ENCODE results near the gene PTPN4. TPM values are rescaled to one million over a fixed set of nuclear protein-coding genes. Genes with fewer than 3 reads are reported as not detected.

The PTPN4 gene
- total RNA-seq, 2 experiments from 2014 or later, result 28.4 to 29.8 TPM

DNA sequence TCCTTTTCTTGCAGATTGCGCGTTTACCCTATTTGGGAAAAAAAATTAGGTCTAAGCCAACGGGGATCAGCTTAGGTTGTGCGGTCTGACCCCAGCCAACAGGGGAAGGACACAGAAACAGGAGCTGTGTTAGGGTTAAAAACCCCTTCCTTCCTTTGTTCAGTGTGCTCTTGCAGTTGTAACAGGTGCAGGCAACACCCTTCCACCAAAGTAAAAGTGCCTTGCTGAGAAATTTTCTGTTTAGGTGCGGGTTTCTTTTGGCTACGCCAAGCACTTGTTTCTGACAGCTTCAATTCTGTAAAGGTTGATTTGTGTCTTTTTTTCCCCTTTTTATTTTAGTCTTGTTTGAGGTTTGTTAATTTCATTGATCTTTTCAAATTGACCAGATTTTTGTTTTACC lies 92.5 kb downstream of the PTPN4 start:
- DNase-seq, result no peak
- H3K36me3 Mint-ChIP-seq (ENCODE audit: low read depth), result peaks cover 41% of the 10 kb centered on the region
- H3K4me3 Mint-ChIP-seq, result no peak overlapping the region
- H3K4me1 Mint-ChIP-seq (ENCODE audit: low read depth), result peaks cover 18% of the 10 kb centered on the region
- H3K27me3 Mint-ChIP-seq (ENCODE audit: low read depth), result no peaks in the 10 kb centered on the region
- H3K27ac Mint-ChIP-seq, result no peak overlapping the region
- intact Hi-C loops (cut with micrococcal nuclease), result no loop called here
- peaks cover 39% of the 10 kb centered on the region for H3K9me3 Mint-ChIP-seq
- CTCF ChIA-PET, result no interaction called here

DNA sequence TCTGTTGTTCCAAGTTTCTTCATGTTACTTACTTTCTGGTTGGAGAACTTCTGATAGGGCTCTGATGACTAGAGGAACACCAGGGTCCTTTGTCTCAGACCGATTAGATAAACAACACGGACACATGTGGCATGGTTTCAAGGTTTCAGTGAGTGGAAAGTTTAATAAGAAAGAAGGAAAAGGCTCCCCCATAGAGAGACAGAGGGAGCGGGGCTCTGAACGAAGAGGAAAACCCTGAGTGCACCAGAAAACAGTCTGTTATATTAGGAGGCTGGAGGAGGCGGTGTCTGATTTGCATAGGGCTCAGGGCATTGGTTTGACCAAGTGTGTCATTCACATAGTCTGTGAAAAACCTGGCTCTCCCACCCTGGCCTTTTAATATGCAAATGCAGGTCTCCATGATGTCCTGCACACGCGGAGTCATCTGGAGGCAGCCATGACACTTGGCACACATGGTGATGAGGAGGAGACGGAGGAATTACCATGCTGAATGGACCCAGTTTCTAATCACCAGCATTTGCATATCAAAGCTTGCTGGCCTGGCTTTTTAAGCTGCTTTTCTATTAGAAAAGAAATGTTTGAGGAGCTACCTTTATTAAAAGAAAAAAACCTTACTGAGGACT lies 94.2 kb downstream of the PTPN4 start:
- H3K36me3 Mint-ChIP-seq (ENCODE audit: low read depth), result peaks cover 38% of the 10 kb centered on the region
- intact Hi-C loops (cut with micrococcal nuclease), result no loop called here

DNA sequence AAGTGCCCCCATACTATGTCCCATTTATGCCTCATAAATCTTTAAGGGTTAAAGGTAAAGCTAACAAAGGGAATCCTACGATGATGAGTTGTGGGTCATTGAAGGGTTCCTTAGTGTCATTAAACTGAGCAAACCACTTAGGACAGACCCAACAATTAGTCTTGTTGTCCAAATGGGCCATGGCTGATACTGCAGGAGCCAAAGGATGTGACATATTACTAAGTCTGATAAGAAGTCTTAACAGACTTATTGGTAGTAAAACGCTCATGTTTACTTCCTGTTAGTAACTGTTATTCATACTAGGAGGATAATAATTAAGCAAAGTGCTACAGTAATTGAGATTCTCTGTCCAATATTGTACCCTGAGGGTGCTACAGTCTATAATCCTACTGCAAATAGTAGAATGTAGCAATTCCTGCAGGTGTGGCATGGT lies 96.8 kb downstream of the PTPN4 start:
- CTCF ChIA-PET, result no interaction called here
- Mint-ChIP-seq H3K9me3 (peaks cover 21% of the 10 kb centered on the region), H3K36me3 (ENCODE audit: low read depth) (peaks cover 17% of the 10 kb centered on the region), H3K27ac (no peak overlapping the region), H3K27me3 (ENCODE audit: low read depth) (no peaks in the 10 kb centered on the region), H3K4me1 (ENCODE audit: low read depth) (peaks cover 44% of the 10 kb centered on the region), H3K4me3 (no peak overlapping the region)
- no peak for DNase-seq
- intact Hi-C loops (cut with micrococcal nuclease), result no loop called here

More for the DNA sequence above, 94.2 kb downstream of the PTPN4 start:
- Mint-ChIP-seq H3K9me3 (peaks cover 39% of the 10 kb centered on the region), H3K4me1 (ENCODE audit: low read depth) (peaks cover 24% of the 10 kb centered on the region), H3K27me3 (ENCODE audit: low read depth) (no peaks in the 10 kb centered on the region), H3K27ac (no peak overlapping the region), H3K4me3 (no peak overlapping the region)
- CTCF ChIA-PET, result interaction anchor here (0.6 kb wide), 1 partner anchor 45 kb away, joined by 3 read pairs; no protein-coding TSS in a partner anchor
- no peak for DNase-seq

DNA sequence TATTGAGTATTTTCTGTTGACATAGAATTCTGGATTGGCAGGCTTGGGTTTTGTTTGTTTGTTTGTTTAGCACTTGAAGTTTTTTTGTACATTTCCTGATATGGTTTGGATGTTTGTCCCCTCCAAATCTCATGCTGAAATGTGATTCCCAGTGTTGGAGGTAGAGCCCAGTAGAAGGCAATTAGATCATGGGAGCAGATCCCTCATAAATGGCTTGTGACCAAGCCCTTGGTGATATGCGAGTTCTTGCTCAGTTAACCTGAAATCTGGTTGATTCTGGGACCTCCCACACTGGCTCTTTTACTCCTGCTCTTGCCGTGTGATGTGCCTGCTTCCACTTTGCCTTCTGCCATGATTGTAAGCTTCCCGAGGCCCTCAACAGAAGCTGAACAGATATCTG lies 98.0 kb downstream of the PTPN4 start:
- H3K27ac Mint-ChIP-seq, result no peak overlapping the region
- H3K4me3 Mint-ChIP-seq, result no peak overlapping the region
- peaks cover 9% of the 10 kb centered on the region for H3K36me3 Mint-ChIP-seq (ENCODE audit: low read depth)
- CTCF ChIA-PET, result no interaction called here
- H3K9me3 Mint-ChIP-seq, result peaks cover 8% of the 10 kb centered on the region
- H3K27me3 Mint-ChIP-seq (ENCODE audit: low read depth), result no peaks in the 10 kb centered on the region
- peaks cover 51% of the 10 kb centered on the region for H3K4me1 Mint-ChIP-seq (ENCODE audit: low read depth)
- no peak for DNase-seq
- intact Hi-C loops (cut with micrococcal nuclease), result no loop called here

DNA sequence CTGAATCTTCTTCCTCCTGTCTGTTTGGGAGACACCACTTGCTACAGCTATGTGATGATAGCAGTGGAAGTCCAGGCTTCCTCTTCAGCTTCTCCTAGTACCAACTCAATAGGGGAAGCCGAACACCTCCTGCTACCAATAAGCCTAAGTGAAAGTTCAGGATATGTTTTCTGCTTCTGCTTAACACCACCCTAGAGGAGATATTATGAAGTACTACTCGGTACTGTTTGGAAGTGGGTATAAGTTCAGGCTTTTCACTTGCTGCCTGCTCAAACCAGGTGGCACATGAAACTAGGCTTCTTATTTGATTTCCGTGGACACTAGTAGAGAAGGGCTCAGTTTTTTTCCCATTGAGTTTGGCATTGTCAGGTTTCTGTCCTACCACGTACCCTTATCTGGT lies 99.8 kb downstream of the PTPN4 start:
- Mint-ChIP-seq H3K4me3 (no peak overlapping the region), H3K36me3 (ENCODE audit: low read depth) (peaks cover 9% of the 10 kb centered on the region), H3K9me3 (no peaks in the 10 kb centered on the region), H3K4me1 (ENCODE audit: low read depth) (peaks cover 63% of the 10 kb centered on the region), H3K27ac (no peak overlapping the region), H3K27me3 (ENCODE audit: low read depth) (no peaks in the 10 kb centered on the region)
- intact Hi-C loops (cut with micrococcal nuclease), result no loop called here
- DNase-seq, result no peak
- CTCF ChIA-PET, result interaction anchor here (0.9 kb wide), 2 partner anchors 23 to 90 kb away, joined by 3 read pairs; no protein-coding TSS in a partner anchor

DNA sequence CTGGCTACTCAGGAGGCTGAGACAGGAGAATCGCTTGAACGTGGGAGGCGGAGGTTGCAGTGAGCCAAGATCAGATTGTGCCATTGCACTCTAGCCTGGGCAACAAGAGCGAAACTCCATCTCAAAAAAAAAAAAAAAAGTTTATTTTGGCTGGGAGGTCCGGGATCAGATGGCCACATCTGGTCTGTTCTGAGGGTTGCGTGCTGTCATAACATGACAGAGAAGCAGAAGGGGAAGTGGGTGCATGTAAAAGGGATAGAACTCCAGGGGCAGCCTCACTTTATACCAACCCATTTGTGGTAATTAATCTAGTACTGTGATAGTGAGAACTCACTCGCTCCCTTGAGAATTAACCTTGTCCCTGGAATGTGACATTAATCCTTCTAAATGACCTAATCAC lies 101.2 kb downstream of the PTPN4 start:
- Mint-ChIP-seq H3K4me1 (ENCODE audit: low read depth) (peaks cover 68% of the 10 kb centered on the region), H3K9me3 (no peaks in the 10 kb centered on the region), H3K4me3 (no peak overlapping the region), H3K27ac (no peak overlapping the region), H3K36me3 (ENCODE audit: low read depth) (peaks cover 12% of the 10 kb centered on the region), H3K27me3 (ENCODE audit: low read depth) (no peaks in the 10 kb centered on the region)
- CTCF ChIA-PET, result interaction anchor here (0.5 kb wide), 1 partner anchor 1208 kb away, joined by 5 read pairs; no protein-coding TSS in a partner anchor
- DNase-seq, result no peak
- intact Hi-C loops (cut with micrococcal nuclease), result no loop called here

DNA sequence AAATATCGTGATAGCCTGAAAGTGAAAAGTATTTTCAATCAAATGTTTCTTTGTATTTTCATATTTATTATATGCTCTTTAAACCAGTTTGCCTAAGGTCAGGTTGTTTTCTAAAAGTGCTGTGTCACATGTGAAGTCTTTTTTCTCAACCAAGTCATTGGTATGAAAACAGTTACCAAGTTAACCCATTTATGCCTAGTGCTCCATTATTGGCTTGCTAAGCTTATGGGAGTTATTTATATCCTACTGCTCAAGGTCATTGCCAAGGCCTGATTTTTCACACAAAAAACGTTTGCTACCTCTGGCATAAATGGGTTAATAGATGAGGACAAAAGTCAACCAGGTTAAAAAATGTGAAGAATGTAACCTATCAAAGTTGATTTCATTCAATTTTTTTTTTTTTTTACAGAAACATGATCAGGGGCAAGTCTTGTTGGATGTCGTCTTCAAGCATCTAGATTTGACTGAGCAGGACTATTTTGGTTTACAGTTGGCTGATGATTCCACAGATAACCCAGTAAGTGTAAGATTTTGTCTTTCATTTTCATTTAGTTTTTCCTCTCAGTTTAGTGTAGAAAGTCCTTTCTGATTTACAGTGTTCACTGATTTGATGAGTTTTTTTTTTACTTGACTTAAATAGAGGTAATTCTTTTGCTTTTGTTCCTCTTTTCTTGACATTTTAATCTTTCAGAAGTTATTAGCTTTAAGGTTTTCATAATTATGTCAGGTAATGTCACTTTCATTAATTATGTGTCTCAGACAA lies 102.6 kb downstream of the PTPN4 start:
- DNase-seq, result no peak
- H3K27ac Mint-ChIP-seq, result no peak overlapping the region
- peaks cover 2% of the 10 kb centered on the region for H3K9me3 Mint-ChIP-seq
- CTCF ChIA-PET, result interaction anchor here (0.7 kb wide), 1 partner anchor 121 kb away, joined by 4 read pairs; no protein-coding TSS in a partner anchor
- intact Hi-C loops (cut with micrococcal nuclease), result no loop called here
- no peaks in the 10 kb centered on the region for H3K27me3 Mint-ChIP-seq (ENCODE audit: low read depth)
- peaks cover 67% of the 10 kb centered on the region for H3K4me1 Mint-ChIP-seq (ENCODE audit: low read depth)
- peaks cover 18% of the 10 kb centered on the region for H3K36me3 Mint-ChIP-seq (ENCODE audit: low read depth)
- H3K4me3 Mint-ChIP-seq, result no peak overlapping the region

DNA sequence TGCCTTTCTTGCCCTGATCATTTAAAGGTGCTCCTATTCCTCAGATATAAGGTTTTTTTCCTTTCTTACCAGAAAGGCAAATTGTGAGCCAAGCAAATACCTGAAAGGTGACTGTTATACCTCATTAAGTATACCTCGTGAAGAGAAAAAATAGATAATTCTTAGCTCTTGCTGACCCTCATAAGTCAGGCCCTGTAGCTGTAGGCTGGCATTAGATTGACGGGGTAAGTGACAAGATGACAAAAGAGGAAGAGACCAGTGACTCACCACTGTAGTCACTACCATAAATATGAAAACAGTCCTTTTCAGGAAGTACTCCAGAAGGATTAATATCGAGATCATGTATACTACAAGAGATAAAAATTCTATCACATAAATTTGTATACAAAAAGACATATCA lies 104.6 kb downstream of the PTPN4 start:
- intact Hi-C loops (cut with micrococcal nuclease), result no loop called here
- no peaks in the 10 kb centered on the region for H3K27me3 Mint-ChIP-seq (ENCODE audit: low read depth)

DNA sequence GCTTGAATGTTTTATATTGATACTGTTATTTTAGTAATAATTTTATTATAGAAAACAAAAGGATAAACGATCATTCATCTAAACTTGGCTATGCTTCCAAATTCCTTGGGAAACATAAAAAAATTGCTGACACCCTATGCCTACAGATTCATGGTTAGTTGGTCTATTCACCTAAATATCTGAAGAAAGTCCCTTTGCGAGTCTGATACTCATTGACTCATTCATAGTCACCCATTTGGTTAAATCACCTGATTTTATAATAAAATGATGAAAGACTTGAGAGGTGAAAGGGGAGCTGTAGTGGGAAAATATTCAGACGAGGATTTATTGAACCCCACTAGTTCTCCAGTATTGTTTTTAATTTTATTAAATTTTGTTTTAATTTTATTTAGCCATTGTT lies 112.0 kb downstream of the PTPN4 start:
- peaks cover 17% of the 10 kb centered on the region for H3K36me3 Mint-ChIP-seq (ENCODE audit: low read depth)
- intact Hi-C loops (cut with micrococcal nuclease), result loop anchor here (1.0 kb wide), 1 partner anchor 304 kb away; no protein-coding TSS in a partner anchor
- no peak for DNase-seq
- no peak overlapping the region for H3K27ac Mint-ChIP-seq
- peaks cover 36% of the 10 kb centered on the region for H3K4me1 Mint-ChIP-seq (ENCODE audit: low read depth)
- H3K9me3 Mint-ChIP-seq, result peaks cover 3% of the 10 kb centered on the region
- H3K27me3 Mint-ChIP-seq (ENCODE audit: low read depth), result no peaks in the 10 kb centered on the region
- CTCF ChIA-PET, result no interaction called here
- H3K4me3 Mint-ChIP-seq, result no peak overlapping the region

More for the DNA sequence above, 104.6 kb downstream of the PTPN4 start:
- no peak for DNase-seq
- peaks cover 62% of the 10 kb centered on the region for H3K4me1 Mint-ChIP-seq (ENCODE audit: low read depth)
- CTCF ChIA-PET, result interaction anchor here (0.6 to 1.2 kb wide), 3 partner anchors 9 to 165 kb away, joined by 3 read pairs; no protein-coding TSS in a partner anchor
- H3K9me3 Mint-ChIP-seq, result peaks cover 2% of the 10 kb centered on the region
- no peak overlapping the region for H3K27ac Mint-ChIP-seq
- H3K4me3 Mint-ChIP-seq, result no peak overlapping the region
- peaks cover 24% of the 10 kb centered on the region for H3K36me3 Mint-ChIP-seq (ENCODE audit: low read depth)

DNA sequence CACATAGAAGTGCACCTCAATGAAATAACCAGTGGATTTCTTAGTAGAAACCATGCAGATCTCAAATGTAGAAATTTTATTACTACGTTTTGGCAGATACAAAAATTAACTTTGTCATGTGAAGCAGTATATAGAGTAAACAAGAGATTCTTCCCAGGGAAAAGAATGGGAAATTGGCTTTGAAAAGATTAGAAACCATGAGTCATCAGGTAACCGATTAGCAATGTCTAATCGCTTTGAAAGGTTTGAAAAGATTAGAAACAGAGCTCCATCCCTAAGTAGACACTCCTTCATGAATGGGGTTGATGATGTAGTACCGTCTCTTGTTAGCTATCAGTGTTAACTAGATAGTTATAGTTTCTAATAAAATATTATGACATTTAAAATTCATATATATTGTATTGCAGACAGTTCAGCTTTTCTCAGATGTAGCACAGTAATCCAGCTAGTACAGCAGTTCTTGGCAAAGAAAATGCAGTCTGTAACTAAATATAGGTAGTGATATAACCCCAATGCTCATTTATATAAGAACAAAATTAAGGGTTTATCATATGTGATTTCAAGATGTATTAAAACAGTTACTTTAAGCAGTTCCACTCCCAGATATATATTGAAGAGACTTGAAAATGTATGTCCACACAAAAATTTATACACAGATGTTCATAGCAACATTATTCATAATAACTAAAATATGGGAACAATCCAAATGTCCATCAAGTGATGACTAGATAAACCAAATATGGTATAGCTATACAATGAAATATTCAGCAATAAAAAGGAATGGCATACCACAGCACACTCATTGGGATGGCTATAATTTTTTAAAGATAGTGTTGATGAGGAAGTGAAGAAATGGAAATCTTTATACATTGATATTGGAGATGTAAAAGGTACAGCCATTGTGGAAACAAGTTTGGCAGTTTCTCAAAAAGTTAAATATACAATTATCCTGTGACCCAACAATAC lies 113.9 kb downstream of the PTPN4 start:
- H3K27me3 Mint-ChIP-seq (ENCODE audit: low read depth), result no peaks in the 10 kb centered on the region
- CTCF ChIA-PET, result interaction anchor here (0.9 kb wide), 1 partner anchor 9 kb away, joined by 3 read pairs; no protein-coding TSS in a partner anchor
- peaks cover 7% of the 10 kb centered on the region for H3K36me3 Mint-ChIP-seq (ENCODE audit: low read depth)
- H3K9me3 Mint-ChIP-seq, result peaks cover 2% of the 10 kb centered on the region
- H3K4me1 Mint-ChIP-seq (ENCODE audit: low read depth), result peaks cover 32% of the 10 kb centered on the region
- H3K27ac Mint-ChIP-seq, result no peak overlapping the region
- DNase-seq, result no peak
- H3K4me3 Mint-ChIP-seq, result no peak overlapping the region
- intact Hi-C loops (cut with micrococcal nuclease), result no loop called here

DNA sequence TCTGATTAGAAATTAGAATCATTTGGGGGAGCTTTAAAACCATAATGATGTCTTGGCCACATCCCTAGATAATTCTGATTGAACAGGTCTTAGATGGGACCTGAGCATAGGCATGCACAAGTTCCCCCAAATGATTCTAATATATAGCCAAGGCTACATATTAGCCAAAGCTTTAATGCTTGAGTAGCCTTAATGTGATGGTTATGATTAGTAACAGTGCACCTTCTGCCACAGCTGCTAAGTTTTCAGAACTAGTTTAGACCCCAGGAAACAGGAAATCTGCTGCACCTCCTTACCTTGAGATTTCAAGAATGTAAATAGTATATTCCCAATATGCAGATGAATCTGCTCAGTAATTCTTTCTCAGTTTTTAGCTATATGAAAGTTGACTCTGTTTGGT lies 119.8 kb downstream of the PTPN4 start:
- DNase-seq, result no peak
- CTCF ChIA-PET, result interaction anchor here (0.7 kb wide), 1 partner anchor 101 kb away, joined by 3 read pairs; no protein-coding TSS in a partner anchor
- H3K27me3 Mint-ChIP-seq (ENCODE audit: low read depth), result no peaks in the 10 kb centered on the region
- peaks cover 4% of the 10 kb centered on the region for H3K36me3 Mint-ChIP-seq (ENCODE audit: low read depth)
- intact Hi-C loops (cut with micrococcal nuclease), result no loop called here
- H3K27ac Mint-ChIP-seq, result no peak overlapping the region
- no peaks in the 10 kb centered on the region for H3K9me3 Mint-ChIP-seq
- H3K4me1 Mint-ChIP-seq (ENCODE audit: low read depth), result peaks cover 24% of the 10 kb centered on the region
- no peak overlapping the region for H3K4me3 Mint-ChIP-seq

DNA sequence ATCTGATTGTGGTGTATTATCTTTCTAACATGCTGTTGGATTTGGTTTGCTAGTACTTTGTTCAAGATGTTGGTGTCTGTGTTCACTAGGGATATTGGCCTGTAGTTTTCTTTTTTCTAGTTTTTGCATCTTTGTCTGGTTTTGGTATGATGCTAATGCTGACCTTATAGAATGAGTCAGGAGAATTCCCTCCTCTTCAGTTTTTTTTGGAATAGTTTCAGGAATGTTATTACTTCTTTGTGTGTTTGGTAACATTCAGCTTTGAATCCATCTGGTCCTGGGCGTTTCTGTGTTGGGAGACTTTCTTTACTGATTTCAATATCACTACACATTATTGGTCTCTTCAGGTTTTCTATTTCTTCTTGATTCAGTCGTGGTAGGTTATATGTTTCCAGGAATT lies 129.0 kb downstream of the PTPN4 start:
- peaks cover 7% of the 10 kb centered on the region for H3K4me1 Mint-ChIP-seq (ENCODE audit: low read depth)
- H3K4me3 Mint-ChIP-seq, result no peak overlapping the region
- DNase-seq, result no peak
- intact Hi-C loops (cut with micrococcal nuclease), result no loop called here
- H3K27me3 Mint-ChIP-seq (ENCODE audit: low read depth), result no peaks in the 10 kb centered on the region
- CTCF ChIA-PET, result no interaction called here
- peaks cover 51% of the 10 kb centered on the region for H3K36me3 Mint-ChIP-seq (ENCODE audit: low read depth)
- peaks cover 22% of the 10 kb centered on the region for H3K9me3 Mint-ChIP-seq
- no peak overlapping the region for H3K27ac Mint-ChIP-seq

All from activated naive CD4-positive, alpha-beta T cell treated with anti-CD3 and anti-CD28 coated beads for 36 hours (primary cell).